Thoracic aorta (tissue), 2 donors: Measurements from ENCODE around the gene ATP1A2. TPM values are rescaled to one million over a fixed set of nuclear protein-coding genes. Genes with fewer than 3 reads are reported as not detected.

Experiments
- ATAC-seq: fragments of 150-250 bp; one replicate; pipeline ENCODE4 v1.8.0; 2017; ENCODE audit warnings: low read depth; ENCODE audit not compliant: insufficient number of reproducible peaks, low FRiP score
- DNase-seq: peaks from one replicate; pipeline ENCODE4 v3.0.0-alpha.2; 2020; ENCODE audit warnings: low spot score
- H3K27ac ChIP-seq, 2 donors: fragments of 200-600 bp; sonication (generic); 1 replicate in 1 of 2; 2 replicates in 1 of 2; pipeline ENCODE4 v1.5.1; 2016; ENCODE audit warnings: mild to moderate bottlenecking in 2 of 2, moderate library complexity in 2 of 2
- H3K27me3 ChIP-seq: fragments of 200-600 bp; sonication (generic); replicated peaks from 2 replicates; pipeline ENCODE4 v1.6.0; 2016; ENCODE audit warnings: mild to moderate bottlenecking; ENCODE audit not compliant: insufficient read depth
- H3K36me3 ChIP-seq: fragments of 200-600 bp; sonication (generic); one replicate; pipeline ENCODE4 v1.5.1; 2016
- H3K4me1 ChIP-seq, 2 donors: fragments of 200-600 bp; sonication (generic); 1 replicate in 1 of 2; 2 replicates in 1 of 2; pipeline versions ENCODE4 v1.5.1 to v1.6.0; 2016; ENCODE audit warnings: low read depth in 2 of 2, mild to moderate bottlenecking in 1 of 2; ENCODE audit not compliant: control insufficient read depth in 1 of 2
- H3K4me3 ChIP-seq: fragments of 200-600 bp; sonication (generic); 2 replicates; pipeline ENCODE4 v1.5.1; 2016; ENCODE audit warnings: mild to moderate bottlenecking
- H3K9me3 ChIP-seq: fragments of 200-600 bp; sonication (generic); 2 replicates; pipeline ENCODE4 v1.5.1; 2016
- CTCF ChIP-seq: fragments of 200-600 bp; sonication (generic); IDR thresholded peaks from one replicate; pipeline ENCODE4 v1.5.1; 2019; ENCODE audit warnings: antibody characterized with exemption
- total RNA-seq, 2 donors: library from RNA; depleted of rRNA; stranded (reverse); fragments of >200 nt; gene quantifications; one replicate each; pipeline versions ENCODE4 v1.1.0 to v1.2.3, GENCODE V29; 2016

The ATP1A2 gene
- total RNA-seq, 2 donors from 2014 or later: 86.0 to 146 TPM

- Histone ChIP-seq H3K36me3 (no peaks in the 10 kb centered on the region), H3K4me1 (peaks cover 0 to 5% of the 10 kb centered on the region in 2 donors), H3K27me3 (no peaks in the 10 kb centered on the region), H3K27ac (no peak overlapping the region), H3K9me3 (no peaks in the 10 kb centered on the region), H3K4me3 (no peak overlapping the region)
- ATAC-seq: no peak
- no peak for DNase-seq
- no peak for TF ChIP-seq CTCF
Measured at GRCh38 chr1:160167056-160167455, 51.5 kb downstream of the ATP1A2 start.

GRCh38 chr1:160167580-160167979 lies 52.0 kb downstream of the ATP1A2 start:
- H3K27me3 ChIP-seq: no peaks in the 10 kb centered on the region
- H3K36me3 ChIP-seq: no peaks in the 10 kb centered on the region
- no peaks in the 10 kb centered on the region for H3K9me3 ChIP-seq
- no peak overlapping the region for H3K27ac ChIP-seq
- ATAC-seq: no peak
- TF ChIP-seq CTCF: no peak
- DNase-seq: no peak
- no peaks in the 10 kb centered on the region for H3K4me1 ChIP-seq
- H3K4me3 ChIP-seq: no peak overlapping the region

DNA sequence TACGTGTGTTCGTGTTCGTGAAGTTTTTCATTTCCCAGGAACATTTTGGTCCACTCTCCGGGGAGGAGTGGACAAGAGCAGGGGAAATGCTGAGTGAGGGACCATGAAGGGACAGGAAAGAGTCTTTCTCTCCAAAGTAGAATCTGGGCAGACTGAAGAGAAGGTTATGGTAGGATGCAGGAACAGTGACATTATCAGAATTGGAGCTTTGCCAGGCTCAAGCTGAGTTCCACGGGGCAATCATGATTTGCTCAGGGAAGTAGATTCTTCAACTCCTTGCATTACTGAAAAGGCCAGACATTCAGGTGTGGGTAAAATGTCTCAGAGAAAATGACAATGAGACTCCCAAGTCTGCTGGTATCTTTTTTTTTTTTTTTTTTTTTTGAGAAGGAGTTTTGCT lies 52.5 kb downstream of the ATP1A2 start:
- DNase-seq: no peak
- no peak for TF ChIP-seq CTCF

GRCh38 chr1:160168609-160169369 lies 53.2 kb downstream of the ATP1A2 start:
- H3K9me3 ChIP-seq: no peaks in the 10 kb centered on the region
- H3K4me3 ChIP-seq: no peak overlapping the region
- no peak for TF ChIP-seq CTCF
- DNase-seq (no peak), ATAC-seq (no peak)
- no peaks in the 10 kb centered on the region for H3K36me3 ChIP-seq
- H3K27ac ChIP-seq: no peak overlapping the region
- H3K4me1 ChIP-seq: no peaks in the 10 kb centered on the region
- no peaks in the 10 kb centered on the region for H3K27me3 ChIP-seq

More for the DNA sequence above, 52.5 kb downstream of the ATP1A2 start:
- H3K4me3 ChIP-seq: no peak overlapping the region
- H3K9me3 ChIP-seq: no peaks in the 10 kb centered on the region
- H3K36me3 ChIP-seq: no peaks in the 10 kb centered on the region
- no peak overlapping the region for H3K27ac ChIP-seq
- H3K27me3 ChIP-seq: no peaks in the 10 kb centered on the region
- ATAC-seq: no peak
- H3K4me1 ChIP-seq: no peaks in the 10 kb centered on the region

DNA sequence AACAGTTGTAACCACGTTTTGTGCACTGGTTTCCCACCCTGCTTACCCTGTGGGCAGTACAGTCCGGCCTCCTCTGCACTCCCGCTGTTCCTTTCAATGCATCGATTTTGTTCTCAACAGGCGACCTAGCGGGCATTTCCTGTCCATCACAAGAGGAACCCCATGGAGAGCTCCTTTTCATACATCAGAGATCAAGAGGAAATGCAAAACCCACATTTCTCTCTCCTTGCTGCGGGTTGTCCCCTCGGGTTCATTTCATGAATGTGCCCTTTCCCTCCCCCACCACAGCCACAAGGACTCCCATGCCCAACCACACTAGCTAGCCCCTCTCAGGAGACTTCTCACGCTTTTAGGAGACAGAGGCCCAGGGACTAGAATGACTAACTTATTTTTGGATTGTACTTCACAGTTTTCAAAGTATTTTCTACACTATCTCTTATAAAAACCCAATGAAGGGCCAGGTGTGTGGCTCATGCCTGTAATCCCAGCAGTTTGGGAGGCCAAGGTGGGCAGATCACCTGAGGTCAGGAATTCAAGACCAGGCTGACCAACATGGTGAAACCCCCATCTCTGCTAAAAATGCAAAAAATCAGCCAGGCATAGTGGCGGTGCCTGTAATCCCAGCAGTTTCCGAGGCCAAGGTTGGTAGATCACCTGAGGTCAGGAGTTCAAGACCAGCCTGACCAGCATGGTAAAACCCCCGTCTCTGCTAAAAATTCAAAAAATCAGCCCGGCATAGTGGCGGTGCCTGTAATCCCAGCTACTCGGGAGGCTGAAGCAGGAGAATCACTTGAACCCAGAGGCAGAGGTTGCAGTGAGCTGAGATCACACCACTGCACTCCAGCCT lies 54.2 kb downstream of the ATP1A2 start:
- H3K4me1 ChIP-seq: no peaks in the 10 kb centered on the region
- H3K36me3 ChIP-seq: no peaks in the 10 kb centered on the region
- no peak overlapping the region for H3K27ac ChIP-seq
- H3K9me3 ChIP-seq: no peaks in the 10 kb centered on the region
- H3K4me3 ChIP-seq: no peak overlapping the region
- TF ChIP-seq CTCF: no peak
- DNase-seq (no peak), ATAC-seq (no peak)
- no peaks in the 10 kb centered on the region for H3K27me3 ChIP-seq
